KBM-7 (cell line): ENCODE measurements around the gene FBN2.
"Not testable (repeated sequence)": the region's sequence is repeated elsewhere in the genome, so short reads cannot be mapped to it uniquely, and the experiment has no call there.

ENCODE experiments used
- DNase-seq: peaks from one replicate; pipeline ENCODE4 v3.0.0-alpha.2; 2015
- in situ Hi-C: fragments of 300-500 bp; cut with MboI; formaldehyde crosslinking; loops from 2 replicates; pipeline ENCODE4 v1.14.3; 2020; ENCODE audit warnings: low sequenced_read_pairs, low pct_unique_long_range_greater_than_20kb, mixed read lengths

The FBN2 gene

DNA sequence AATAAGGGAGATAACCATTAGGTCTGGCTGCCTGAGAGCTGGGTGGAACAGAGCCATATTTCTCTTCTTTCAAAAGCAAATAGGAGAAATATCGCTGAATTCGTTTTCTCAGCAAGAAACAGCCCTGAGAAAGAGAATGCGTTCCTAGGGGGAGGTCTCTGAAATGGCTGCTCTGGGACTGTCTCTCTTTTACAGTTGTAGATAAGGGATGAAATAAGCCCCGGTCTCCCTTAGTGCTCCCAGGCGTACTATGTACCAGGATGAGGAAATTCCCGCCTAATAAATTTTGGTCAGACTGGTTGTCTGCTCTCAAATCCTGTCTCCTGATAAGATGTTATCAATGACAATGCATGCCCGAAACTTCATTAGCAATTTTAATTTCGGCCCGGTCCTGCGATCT lies 90.8 kb downstream of the FBN2 start:
- DNase-seq, in situ Hi-C loops: not testable (repeated sequence)

DNA sequence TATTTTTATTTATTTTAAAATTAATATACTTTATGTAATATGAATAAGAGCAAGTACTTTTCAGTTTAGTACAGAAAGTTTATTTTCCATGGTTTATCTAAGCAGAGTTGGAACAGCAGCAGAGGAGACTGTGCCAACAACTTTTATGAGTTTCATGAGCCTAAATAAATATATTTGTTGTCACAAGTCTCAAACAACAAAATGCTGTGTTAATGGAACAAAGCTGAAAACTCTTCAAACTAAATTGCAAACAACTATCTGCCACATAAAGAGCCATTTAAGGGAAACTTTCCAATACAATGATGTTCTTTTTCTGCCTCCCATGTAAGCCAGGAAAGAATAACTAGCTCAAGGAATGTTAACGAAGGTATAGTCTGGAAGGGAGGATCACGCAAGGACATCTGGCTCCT lies 96.1 kb downstream of the FBN2 start:
- no peak for DNase-seq
- in situ Hi-C loops: no loop called here

DNA sequence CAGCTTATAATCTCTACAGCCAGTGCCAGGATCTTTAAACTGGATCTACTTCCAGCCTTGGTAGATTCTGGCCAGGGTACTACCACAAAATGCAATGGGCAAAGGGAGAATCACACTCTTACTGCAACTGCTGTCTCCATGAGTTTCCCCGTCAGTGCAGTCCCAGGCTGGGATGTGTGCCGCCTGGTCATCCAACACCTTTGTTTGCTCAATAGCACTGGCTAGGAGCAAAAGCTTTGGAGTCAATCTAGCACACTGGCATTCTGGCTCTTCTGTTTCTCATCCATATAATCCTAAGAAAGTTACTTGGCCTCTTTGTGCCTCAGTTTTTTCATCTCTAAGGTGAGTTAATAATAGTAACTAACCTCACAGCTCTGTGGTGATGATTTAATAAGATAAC lies 96.9 kb downstream of the FBN2 start:
- no peak for DNase-seq
- in situ Hi-C loops: no loop called here

DNA sequence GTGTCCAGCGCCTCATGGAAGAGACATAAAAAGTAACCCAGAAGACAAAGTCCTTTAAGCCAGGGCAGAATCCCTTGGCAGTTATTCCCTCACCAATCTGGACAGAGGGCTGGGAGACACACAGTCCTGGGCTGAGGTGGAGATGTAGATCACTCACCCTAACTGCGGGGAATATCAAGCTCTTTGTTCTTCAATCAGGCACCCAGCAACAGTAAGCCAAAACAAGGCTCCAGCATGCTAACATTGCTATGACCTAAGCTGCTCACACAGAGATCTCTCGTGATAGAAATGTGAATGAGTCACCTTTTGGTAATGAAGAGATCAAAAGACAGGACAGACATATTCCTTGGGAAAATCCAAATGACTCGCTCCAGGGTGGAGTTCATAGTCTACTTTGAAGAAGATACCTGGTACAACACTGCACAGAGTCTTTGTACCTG lies 101.3 kb downstream of the FBN2 start:
- DNase-seq: no peak
- in situ Hi-C loops: no loop called here

DNA sequence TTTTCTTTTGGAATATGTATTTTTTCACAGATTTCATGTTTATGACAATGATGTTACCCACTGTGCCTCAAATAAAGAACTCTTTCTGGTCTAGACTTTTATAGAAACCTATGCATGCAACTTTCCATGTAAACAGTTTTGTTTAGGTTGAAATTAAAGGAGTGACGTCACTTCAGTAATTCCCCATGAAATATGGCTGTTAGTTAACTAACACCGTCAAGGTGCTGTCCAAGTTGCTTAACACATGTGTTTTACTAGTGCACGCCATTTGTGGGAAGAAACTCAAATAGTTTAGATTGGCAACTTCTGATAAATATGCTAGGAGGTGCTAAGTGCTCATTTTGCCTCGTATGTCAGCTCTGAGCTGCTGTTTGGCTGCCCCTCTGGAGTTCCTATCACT lies 102.2 kb downstream of the FBN2 start:
- in situ Hi-C loops: no loop called here
- no peak for DNase-seq

DNA sequence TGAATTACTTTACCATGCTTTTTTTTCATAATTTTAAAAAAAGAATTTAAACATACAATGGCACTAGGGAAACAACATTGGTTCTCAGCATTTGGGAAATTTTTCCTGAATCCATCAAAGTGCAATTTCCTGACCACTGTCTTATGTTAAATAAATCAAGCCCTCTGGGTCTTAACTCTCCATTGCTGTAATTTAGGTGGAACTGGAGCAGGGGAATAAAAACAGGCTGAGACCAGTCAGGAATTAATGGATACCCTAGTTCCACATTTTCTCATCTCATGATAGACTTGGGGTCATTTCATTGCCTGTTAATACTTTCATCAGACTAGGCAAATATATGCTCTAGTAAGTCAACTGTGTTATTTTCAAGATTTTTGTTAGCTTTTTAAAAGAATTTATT lies 103.1 kb downstream of the FBN2 start:
- DNase-seq: no peak
- in situ Hi-C loops: no loop called here

DNA sequence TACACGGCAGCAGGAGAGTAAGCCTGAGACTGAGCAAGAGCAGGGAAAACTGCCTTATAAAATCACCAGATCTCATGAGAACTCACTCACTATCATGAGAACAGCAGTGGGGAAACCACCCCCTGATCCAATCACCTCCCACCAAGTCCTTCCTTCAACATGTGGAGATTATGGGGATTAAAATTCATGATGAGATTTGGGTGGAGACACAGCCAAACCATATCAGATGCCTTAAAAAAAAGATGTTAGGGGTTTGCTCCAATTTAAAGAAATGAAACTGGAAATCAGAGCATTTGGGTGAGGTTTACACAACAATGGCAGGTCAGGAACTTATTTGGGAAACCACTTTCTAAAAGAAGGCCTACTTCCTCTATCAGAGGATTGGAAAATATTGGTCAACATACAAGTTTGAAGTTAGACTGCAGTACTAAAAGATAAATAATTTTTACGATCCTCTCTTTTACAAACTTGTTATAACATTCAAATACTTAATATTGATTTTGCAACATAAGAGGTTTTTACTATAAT lies 105.1 kb downstream of the FBN2 start:
- in situ Hi-C loops: no loop called here
- no peak for DNase-seq

DNA sequence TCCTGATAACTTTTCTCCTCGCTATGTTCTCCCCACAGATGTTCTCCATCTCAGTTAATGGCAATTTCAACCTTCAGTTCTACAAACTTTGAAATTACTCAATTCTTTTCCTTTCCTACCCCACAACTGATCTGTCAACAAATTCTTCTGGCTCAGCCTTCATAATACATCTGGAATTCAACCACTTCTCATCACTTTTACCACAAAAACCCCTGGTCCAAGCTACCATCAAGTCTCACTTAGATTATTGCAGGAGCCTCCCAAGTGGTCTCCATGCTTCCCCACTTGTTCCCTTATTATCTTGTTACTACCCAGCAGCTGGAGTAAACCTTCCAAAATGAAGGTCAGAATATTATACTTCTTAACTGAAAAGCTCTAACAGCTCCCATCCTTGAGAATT lies 110.1 kb downstream of the FBN2 start:
- in situ Hi-C loops: no loop called here

DNA sequence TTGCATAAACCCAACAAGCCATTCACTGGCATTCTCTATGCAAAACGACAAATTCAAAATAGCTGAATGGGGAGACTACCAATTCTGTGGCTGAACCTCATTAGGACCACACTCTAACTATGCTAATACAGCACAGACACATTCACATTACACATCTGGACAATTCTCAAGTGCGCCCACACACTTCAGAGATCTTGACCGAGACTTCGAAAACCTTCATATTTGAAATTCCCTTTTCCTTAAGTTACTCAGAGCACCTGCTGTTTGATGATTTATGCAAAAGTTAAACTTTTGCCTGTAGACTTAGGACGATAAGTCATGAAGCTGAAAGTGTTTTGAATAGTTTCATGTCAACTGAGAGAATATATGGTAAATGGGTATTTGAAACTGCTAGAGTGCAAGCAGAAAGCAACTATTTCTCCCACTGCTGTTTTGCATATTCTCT lies 111.9 kb downstream of the FBN2 start:
- DNase-seq: no peak
- in situ Hi-C loops: no loop called here

More for the DNA sequence above, 110.1 kb downstream of the FBN2 start:
- DNase-seq: no peak

DNA sequence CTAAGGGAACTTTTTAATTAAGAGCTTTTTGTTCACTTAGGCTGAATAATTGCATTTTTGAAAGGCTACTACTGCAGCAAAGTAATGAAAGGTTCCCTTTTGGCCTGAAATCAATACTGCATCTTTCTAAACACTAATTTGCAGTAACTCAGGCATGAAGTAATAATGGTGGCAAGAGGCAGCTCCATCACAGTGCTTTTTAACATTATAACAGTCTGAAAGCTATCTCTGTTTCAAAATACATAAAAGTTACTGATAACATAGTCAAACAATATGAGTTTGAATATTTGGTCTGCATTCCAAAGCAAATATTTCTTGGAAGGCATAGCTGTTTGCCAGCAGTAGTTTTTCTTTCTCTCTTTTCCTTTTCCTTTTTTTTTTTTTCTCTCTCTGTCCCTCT lies 113.4 kb downstream of the FBN2 start:
- in situ Hi-C loops: no loop called here
- DNase-seq: no peak

DNA sequence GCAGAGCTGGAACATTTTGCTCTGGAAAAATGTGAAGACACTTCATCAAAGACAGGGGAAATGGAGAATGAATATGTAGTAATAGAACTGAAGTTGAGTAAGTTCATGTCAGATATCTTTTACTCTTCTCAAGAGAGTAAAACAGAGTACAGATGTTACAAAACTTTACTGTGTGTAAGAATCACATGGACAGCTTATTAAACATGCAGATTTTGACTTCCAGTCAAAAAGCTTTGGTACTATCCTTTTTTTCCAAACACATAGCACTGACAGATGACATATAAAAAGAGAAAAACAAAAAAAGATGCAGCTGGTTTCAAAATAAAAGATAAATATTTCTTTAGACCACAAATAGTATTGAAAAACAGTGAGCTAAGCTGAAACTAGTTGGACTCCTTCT lies 115.4 kb downstream of the FBN2 start:
- in situ Hi-C loops: no loop called here
- no peak for DNase-seq

DNA sequence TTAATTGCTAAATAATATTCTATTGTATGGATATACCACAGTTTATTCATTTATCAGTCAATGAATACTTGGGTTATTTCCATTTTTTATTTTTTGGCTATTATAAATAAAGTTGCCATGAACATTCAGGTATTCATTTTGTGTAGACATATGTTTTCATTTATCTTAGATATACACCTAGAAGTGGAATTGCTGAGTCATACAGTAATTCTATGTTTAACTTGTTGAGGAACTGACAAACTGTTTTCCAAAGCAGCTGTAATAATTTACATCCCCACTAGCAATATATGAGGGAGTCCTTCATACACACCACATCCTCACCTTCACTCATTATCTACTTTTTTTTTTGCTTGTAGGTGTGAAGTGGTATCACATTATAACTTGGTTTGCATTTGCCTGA lies 123.6 kb downstream of the FBN2 start:
- DNase-seq: no peak
- in situ Hi-C loops: no loop called here

DNA sequence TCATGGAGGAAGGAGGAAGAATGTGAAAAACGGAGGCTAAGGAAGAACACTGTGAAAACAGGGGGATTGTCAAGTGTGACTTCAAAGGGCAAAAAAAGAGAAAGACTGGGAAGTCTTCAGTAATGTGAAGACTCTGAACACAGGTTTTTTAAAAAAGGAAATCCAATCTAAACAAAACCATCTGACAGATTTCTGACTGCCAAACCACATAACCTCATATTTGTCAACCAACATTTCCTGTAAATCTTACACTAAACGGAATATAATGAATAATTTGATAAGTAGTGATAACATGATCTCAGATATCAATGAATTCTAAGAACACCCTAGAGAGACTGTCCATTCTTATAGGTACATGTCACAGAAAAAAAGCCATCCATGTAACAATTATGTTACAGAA lies 124.7 kb downstream of the FBN2 start:
- no peak for DNase-seq
- in situ Hi-C loops: no loop called here

DNA sequence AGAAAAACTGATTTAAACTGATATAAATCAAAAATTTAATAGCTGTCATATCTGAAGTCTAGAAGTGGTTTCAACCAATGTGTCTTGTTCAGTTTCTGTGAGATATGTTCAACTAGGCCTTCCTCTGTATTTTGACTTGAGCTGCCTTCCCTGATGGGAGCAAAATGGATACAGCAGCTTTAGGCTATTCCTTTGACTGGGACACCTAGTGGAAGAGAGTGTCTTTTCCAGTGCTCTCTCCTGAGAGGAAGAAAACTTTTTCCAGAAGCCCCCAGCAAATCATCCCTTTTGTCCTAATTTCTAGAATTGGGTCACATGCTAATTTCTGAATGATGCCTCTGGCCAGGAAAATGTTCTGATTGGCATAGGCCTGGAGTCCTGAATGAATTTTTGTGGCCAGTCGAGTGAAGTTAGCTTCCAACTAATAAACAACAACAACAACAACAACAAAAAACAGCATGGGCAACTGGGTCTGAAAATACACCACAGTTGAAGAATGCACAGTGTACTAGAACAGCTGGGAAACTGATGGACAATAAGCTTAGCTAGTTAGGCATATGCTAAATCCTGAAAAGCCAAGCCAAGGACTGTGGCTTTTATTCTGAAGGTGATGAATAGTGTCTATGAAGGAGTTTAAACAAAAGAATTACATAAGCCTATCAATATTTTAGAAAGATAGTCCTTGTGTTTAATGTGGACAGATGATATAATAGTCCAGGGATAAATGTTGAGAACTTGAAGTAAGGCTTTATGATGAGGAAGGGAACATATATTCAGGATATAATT lies 125.7 kb downstream of the FBN2 start:
- in situ Hi-C loops: no loop called here

DNA sequence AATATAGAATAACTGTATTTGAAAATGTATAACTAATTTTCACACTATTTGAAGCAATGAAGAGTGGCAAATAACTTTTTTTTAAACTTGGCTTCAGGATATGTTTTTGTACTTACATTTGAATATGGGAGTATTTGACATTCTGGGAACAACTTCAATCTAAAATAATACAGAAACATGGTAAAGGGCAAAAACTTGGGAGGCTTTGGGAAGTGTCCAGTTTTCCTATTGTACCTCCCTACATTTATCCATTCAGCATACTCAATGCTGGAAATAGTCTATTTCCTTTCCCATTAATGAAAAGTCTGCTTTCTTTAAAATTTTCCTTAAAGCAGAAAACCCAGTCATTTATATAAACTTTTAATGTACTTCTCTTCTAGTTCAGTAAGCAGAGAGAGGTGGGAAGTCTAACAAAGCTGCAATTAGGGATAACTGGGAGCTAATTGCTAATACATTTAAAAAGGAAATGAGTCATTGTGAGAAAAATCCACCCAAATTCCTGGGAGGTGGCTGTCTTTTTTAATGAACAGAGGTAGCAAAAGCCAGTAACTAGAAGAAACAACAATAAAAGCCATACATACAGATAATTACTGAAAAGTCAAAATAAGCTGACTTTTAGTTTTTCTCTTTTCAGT lies 128.8 kb downstream of the FBN2 start:
- in situ Hi-C loops: no loop called here
- no peak for DNase-seq

More for the DNA sequence above, 125.7 kb downstream of the FBN2 start:
- no peak for DNase-seq

DNA sequence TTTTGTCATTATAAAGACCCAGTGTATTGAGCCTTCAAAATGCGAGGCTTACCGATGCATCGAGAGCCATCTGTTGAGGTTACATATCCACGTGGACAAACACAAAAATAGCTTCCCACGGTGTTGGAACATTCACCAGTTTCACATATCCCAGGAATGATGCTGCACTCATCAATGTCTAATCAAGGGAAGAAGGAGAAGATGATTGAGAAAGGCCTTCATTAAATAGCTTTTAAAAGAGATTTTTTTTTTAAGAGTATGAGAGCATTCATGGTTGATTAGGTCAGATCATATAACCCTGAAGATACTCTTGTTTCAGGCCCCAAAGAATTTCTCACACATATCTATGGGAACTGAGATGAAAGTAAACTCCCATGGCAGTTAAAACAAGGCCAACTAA lies 129.4 kb downstream of the FBN2 start:
- no peak for DNase-seq
- in situ Hi-C loops: no loop called here

DNA sequence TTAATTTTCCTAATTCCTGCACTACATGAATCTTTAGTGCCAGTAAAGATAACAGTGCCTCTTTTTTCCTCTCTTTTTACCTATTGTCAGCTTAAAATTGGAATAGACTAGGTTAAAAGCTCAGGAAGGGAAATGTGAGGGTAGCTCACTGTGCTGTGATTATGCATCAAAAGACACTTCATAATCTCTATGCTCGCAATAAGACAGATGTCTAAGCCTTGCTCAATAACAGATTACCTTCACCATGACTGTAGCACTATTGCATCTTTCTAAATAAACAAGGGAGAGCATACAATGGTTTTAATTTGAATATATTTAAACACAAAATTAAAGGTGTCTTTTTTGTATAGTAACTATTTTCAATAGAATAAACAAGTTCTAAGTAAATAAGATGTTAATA lies 130.1 kb downstream of the FBN2 start:
- DNase-seq: no peak
- in situ Hi-C loops: no loop called here

DNA sequence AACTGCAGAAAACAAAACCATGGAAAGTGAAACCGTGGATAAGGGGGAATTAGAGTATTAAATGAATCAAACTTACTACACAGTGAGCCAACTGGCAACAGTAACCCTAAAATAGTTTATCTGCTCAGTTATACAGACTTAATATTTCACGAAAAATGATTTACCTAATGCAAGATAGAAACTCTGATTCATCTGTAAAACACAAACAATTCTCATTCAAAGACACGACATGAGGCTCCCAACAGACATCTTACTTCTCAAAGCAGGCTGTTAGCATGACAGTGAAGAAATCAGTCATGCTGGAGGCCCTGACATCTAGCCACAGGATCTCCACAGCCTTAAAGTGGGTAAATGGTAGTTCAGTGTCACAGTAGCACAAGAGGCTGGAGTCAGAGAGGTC lies 131.2 kb downstream of the FBN2 start:
- in situ Hi-C loops: no loop called here

DNA sequence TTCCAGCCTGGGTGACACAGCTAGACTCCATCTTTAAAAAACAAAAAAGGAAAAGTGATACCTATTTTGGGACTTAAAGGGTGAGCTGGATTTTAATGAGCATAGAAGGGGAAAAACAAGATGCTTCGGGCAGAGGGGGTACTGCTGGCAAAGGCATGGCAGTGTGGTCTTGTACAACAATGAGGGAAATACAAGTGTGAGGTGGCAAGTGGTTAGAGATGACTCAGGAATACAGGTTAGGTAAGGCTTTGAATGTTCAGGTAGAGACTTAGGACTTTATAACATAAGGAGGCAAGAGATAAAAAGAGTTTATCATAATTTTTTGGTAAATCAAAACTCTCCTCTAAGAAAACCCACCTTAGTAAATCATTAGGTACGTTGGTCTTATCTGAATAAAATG lies 132.9 kb downstream of the FBN2 start:
- DNase-seq: no peak
- in situ Hi-C loops: no loop called here

More for the DNA sequence above, 131.2 kb downstream of the FBN2 start:
- DNase-seq: no peak

DNA sequence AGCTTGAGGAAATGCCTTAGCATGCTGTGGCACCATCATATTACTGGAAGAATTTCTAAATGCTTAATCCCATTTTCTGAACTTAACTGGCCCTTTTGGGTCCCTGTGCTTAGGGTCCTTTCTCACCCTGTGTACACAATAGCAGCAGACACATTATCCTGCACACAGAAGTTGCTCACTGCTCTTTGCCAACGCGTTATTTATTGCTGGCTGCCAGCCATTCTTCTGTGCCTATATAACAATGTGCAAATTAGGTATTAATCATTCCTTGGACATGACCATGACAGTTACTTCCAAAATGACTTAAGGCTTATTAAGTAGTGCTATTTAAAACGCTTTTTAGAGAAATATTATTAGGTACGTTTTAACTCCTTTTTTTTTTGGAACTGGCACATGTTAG lies 134.7 kb downstream of the FBN2 start:
- in situ Hi-C loops: no loop called here
- no peak for DNase-seq

DNA sequence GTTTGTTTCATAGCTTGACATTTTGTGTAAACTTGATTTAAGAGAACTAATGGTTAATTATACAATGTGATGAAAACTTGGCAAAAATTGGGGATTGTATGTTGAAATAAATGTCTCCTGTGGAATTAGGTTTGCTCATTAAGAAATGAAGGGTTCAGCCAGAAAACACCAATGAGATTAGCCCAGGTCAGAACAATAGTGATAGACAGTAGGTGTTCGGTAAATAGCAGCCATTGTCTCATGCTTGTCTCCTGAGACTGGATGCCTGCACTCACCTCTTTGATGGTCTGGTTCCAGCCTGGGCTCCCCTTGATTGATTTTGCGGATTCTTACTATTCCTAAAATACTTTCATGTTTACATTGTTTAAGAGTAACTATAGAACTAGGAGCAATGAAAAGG lies 135.5 kb downstream of the FBN2 start:
- in situ Hi-C loops: no loop called here
- no peak for DNase-seq
